HG03045 (cell line): ENCODE data around the gene SH2D7.

Experiments used
- ATAC-seq: cut with Tn5 transposase; IDR thresholded peaks from one replicate; pipeline ENCODE4 v1.9.1; 2021; ENCODE audit warnings: mild to moderate bottlenecking, moderate library complexity; ENCODE audit not compliant: unreplicated experiment

Gene SH2D7

DNA sequence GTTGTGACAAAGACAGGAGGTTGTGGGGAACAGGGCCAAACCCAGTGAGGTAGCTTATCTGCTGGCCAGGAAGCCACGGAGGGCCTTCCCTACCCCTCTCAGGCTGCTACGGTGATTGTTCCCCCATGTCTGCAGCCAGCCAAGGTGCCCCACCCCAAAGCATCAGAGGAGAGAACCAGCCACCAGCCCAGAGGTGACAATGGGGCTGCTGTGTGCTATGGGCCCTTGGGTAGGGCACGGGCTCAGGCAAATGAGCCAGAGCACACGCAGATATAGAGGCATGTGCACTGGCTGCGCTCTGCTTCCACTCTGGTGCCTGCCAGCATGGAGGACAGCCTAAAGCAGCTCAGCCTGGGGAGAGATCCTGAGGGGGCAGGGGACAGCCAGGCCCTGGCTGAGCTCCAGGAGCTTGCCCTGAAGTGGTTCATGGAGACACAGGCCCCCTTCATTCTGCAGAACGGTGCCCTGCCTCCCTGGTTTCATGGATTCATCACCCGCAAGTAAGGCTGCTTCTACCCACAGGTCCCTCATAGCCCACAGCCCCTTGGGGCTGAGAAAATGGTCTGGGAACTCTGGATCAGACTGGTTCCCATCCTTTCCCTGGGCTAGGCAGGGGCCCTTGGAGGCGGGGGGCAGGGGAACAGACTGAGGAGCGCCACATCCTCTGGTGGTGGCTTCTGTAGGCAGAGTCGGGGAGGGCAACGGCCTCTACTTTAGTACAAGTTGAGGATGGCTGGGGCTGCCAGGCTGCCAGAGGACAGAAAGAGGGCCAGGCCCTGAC lies at the start of gene SH2D7:
Gene SH2D7, plus strand, starts transcription at position 301 of the 781 bp plus-strand sequence. Its CDS starts 24 bp downstream, at position 325.
- ATAC-seq = no peak

DNA sequence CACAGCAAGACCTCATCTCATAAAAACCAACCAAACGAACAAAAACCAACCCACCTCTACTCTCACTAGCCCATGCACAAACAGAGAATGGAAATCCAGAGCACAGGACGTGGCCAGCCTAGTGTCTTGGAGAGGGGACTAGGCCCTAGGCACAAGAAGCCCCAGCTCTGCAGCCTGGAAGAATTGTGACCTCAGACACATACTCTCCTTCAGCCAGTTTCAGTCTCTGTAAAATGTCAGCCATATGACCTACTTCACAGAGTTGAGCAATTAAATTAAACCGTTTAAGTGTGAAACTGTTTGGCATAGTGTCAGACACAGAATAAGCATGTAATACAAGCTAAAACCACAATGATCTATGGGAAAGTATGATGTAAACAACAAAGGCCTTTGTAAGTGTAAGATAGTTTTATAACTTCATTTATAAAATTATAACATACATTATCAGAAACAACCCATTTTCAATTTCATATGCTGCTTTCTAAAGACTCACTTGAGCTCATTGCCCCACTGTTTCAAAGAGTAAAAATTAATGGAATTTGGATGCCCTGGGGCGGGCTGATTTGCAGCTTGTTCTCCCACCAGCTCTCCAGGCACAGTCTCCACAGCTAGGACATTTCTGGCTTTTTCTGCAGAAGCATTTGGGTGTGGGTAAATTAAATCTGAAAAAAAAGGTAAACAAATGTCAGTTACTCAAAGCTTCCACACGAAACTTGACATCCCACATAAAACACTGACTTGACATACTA lies 47.8 kb upstream of the SH2D7 start:
- no peak for ATAC-seq

DNA sequence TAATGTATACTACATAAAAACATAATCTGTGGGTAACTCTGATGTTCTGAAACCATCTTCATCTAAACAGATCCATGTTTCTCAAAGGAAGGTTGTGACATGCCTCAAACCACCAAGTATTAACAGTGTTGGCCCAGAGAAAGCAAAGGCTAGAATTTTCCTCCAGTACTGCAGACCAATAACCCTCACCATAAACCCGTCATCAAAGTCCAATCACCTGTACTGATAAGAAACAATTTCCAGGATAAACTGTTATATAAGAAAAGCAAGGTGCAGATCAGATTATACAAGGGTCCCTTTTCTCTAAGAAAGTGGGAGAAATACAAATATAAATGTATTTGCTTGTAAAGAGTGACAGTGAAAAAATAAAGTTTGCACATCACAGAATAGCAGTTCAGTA lies 47.2 kb upstream of the SH2D7 start:
- ATAC-seq = no peak

DNA sequence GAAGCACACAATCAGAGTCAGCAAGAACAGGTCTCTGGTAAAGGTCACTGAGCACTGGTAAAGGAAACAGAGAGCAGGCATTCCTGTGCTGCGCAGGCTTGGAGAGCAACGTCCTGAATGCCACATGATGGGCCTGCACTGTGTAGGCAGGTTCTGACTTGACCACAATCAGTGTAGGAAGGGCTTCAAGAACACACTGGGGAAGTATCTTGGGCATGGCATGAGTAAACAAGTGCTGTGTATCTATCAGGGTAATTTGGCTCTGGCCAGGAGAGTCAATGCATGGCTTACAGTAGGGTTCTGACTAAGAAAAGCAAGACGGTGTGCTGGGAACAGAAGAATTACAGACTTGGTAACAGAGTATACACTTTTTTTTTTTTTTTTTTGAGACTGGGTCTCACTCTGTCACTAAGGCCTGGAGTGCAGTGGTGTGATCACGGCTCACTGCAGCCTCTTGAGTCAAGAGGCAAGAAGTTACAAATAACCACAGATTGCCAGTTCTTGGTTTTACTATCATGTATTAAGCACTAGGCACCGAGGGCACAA lies 45.5 kb upstream of the SH2D7 start:
- ATAC-seq = no peak

DNA sequence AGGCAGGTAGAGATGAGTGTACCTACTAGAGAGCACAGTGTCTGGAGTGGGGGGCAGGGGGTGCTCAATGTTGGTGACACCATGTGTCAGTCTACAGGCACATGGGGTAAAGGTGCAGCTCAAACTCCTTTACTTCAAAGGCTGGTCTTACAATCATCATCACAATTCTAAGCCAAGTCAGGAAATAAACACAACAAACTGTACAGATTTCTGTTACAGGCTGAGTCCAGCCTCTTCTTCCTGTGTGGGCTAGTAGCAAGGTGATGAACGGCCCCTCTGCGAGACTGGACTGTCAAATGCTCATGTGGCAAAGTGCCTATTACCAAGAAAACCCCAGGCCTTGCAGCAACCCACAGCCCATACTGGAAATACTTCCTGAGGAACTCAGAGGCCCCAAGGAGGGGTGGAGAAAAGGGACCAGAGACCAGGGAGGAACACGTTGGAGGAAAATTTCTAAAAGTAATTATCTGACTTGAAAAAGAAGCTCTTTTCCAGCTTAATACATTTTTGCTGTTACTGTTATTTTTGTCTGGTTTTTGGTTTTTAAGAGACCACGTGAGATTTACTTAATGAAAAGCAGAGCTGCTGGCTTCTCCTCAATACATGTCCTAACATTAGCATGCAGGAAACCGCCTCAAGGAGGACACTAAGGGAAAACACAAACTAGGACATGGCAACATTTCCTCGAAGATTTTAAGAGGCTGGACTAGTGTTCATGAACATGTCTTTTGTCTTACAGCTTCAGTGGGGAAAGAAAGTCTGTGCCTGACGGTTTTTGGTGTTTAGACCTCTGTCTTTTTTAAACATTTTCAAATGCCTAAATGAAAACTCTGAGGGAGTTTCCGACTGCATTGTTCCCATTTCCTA lies 44.4 kb upstream of the SH2D7 start:
- no peak for ATAC-seq

DNA sequence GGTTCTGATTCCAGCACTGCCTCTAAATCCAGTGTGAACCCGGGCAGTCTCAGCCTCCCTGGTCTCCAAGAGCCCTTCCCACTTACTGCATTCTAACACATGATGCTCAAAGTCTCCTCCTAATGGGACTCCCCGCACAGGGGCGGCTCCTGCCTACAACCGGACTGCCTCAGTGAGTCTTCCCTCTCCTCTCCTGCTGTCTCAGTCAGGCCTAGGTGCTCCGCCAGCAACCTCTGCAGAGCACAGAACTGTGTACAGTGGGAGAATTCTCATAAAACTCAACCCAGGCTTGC lies 43.8 kb upstream of the SH2D7 start:
- ATAC-seq = no peak

DNA sequence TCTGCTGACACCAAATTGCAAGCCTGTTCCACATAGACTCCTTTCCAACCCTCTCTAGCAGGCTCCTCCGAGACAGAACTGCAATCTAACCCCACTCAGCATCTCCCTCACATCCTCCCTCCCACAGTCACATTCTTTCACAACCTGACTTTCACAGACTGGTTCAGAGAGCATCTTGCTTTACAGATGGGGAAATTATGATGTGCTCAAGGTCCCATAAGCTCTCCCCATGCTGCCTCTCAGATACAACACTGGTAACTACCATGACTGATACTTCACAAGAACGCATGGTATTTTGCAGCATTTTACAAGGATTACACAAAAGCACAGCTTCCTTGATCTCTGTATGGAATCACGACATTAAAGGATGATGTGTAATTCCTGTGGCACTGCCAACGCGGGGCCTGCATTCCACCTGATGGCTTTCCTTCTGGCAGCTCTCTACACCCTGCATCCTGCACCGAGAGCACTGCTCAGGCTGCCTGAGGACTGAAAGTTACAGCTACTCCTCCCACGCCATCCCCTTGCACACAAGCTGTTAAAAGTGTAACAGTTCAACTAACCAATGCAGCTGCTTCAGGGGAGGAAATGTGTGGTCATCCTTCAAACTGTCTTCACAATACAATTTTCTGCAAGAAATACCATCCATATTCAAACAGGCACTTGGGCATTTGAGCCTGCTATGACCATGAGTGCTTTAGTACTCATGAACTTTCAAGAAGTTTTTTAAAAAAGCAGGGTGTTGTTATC lies 42.5 kb upstream of the SH2D7 start:
- ATAC-seq = peak; percentile 75

DNA sequence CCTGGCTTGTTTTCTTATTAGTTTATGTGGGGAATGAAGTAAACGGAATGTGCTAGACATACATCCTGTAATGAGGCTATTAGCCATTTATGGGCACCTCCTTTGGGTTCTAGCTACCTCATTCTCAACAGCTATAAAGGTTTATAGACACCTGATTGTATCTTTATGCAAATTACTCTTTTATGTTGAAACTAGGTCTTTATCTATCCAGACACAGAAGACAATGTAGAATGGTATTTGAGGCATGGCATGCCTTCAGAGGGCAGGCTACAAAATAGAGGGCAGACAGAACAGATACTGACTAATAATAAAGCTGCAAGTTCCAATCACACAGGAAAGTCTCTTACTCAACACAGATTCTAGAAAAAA lies 41.9 kb upstream of the SH2D7 start:
- no peak for ATAC-seq

DNA sequence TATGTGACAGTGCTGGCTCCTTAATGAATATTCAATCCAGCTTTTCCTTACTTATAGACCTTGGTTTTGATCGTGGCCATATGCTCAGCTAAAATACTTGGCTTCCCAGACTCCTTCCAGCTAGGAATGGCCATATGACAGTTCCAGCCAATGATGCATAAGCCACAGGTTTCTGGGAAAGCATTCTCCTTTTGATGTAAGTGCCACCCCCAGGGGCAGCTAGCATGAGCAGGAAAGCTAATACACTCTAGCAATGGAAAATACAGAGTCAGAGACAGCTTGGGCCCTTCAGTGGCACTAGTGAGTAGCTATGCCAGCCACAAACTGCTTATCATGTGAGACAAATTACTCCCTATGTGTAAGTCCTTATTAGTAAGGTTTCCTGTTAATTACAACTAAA lies 41.5 kb upstream of the SH2D7 start:
- ATAC-seq = no peak

DNA sequence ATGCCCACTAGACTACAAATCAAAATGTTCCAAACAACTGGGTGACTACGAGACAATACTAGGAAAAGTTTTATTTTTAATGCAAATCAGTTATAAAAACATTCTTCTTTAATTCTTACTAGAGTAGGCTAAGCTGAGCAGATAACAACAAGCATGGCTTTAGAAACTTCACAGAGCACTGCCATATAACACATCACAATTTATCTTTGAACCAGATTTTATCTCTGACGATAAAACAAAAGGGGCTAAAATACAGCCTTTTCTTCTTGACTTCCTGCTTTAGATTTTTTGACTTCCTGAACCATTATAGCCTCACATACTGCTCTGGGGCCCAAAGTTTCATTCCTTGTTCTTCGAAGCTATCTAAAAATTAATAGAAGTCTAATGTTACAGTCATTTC lies 40.8 kb upstream of the SH2D7 start:
- no peak for ATAC-seq

DNA sequence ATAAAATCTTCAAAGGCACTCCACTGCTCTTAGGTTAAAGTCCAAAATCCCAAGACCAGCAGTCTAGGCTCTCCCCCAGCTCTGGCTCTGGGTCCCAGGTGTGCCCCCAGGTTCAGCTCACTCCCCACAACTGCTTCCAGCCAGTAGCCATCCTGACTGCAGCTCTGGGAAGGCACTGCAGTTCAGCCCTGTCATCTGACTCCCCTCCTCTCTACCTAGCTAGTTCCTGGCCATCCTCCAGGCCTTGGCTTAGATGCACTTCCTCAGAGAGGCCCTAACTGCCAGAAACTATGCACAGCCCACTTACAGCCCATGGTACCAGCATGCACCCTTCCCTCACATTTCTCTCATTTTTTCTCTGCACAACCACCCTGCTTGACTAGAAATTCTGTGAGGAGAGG lies 40.4 kb upstream of the SH2D7 start:
- no peak for ATAC-seq

DNA sequence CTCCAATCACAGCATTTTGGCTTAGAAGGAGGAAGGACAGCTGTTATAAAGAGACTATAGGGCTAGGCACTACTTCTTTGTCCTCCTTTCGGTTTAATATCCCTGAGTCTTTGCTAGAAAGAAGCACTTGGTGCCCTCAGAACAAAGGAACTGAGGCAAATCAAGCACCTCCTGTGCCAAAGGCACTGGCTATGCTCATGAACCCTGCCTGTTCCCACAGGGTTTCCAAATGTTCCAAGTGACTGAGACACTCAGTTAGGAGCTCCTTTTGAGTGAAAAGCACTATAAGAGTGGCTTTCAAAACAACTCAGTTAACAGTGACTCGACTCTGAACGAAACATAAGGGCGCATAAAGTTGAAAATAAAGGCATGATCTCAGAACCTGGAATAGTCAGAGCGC lies 39.8 kb upstream of the SH2D7 start:
- no peak for ATAC-seq

DNA sequence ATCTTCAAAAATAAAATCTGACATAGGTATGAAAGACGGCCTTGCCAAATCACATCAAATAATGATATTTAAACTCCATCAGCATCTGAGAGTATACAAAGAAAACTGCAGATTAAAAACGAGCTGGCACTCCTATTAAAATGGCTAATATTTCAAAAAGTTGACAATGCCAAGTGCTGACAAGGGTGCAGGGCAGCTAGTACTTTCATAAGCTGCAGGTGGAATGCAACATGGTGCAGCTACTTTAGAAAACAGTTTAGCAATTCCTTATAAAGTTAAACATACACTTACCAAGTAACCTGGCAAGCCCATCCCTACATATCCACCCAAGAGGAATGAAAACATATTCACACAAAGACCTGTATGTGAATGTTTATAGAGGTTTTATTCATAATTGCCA lies 37.8 kb upstream of the SH2D7 start:
- no peak for ATAC-seq

DNA sequence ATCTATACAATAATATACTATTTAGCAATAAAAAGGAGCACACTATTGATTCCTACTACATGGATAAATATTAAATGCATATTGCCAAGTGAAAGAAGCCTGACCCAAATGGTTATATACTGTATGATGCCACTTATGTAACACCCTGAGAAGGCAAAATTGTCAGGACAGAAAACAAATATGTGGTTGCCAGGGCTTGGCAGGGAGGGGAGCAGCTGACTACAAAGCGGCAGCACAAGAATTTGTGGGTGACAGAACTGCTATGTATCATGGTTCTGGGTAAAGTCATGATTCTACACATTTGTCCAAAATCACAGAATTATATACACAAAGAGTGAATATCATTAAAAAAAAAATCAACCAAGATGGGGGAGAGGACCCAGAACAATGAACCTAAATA lies 37.4 kb upstream of the SH2D7 start:
- no peak for ATAC-seq

DNA sequence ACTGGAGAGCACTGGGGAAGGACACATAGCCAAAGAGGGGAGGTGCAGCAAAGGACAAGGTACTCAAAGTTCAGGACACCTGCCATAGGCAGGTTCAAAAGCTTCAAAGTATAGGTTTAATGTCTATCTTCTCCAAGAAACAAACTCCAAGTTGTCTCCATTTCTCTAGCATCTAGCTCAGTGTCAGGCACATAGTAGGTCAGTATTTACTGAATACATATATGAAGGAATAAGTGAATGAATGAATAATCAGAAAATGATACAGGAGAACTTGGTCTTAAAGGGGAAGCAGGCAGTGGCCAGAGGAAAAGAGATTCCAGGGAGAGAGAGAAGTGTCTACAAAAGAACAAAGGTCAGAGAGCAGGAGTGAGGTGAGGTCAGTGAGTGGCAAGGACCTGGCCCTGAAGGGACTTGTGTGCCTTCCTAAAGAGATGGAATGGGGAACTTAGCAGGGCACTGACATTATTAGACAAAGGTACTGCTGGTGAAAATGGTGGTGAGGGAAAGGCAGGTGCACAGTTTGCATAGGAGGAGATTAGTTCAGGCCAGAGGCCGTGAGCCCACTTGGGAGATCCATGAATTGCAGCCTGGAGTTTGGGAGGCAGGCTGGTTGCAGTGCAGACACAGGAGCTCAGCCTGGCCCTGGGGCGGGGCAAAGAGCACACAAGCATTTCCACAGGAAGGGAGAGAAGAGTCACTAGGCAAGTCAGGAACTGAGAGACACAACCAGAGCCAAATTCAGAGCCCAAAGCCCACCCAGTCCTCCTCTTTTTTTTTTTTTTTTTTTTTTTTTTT lies 36.2 kb upstream of the SH2D7 start:
- no peak for ATAC-seq

DNA sequence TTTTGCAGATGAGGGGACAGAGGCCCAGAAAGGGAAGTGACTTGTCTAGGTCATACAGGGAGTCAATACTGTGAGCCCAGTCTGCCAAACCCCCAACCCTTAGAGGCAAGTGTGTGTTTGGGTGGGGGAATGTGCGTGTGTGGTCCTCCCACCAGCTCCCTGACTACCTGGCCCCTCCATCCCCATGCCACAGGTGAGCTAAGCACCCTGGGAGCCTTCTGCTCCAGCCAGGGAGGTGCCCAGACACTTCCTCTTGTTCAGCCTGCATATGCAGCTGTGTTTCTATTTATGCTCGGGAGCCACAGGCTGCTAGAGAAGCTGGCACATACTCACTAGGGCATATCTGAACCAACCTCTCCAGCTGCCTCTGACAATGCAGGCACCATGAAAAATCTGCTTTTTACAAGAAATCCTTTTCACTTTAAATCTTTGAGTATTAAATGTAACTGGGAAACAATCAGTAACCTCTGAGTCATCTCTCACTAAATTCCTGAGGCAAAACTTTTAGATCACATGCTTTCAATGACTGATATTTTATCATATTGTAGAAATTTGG lies 35.6 kb upstream of the SH2D7 start:
- ATAC-seq = no peak

DNA sequence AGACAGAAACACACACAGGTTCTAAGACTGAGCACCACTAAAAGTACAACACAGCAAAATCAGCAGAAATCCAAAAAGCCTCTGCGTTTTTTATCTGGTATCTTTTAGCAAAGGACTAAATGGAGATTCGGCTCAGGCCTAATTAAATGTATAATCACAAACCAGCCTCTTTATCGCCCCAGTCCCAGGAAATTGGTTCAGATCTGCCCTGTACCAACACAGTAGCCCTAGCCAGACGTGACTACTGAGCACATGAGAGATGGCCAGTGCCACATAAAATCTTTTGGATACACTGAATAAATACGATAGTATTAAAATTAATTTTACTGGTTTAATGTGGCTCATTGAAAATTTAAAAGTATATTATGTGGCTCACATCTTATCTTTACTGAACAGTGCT lies 34.6 kb upstream of the SH2D7 start:
- ATAC-seq = no peak

DNA sequence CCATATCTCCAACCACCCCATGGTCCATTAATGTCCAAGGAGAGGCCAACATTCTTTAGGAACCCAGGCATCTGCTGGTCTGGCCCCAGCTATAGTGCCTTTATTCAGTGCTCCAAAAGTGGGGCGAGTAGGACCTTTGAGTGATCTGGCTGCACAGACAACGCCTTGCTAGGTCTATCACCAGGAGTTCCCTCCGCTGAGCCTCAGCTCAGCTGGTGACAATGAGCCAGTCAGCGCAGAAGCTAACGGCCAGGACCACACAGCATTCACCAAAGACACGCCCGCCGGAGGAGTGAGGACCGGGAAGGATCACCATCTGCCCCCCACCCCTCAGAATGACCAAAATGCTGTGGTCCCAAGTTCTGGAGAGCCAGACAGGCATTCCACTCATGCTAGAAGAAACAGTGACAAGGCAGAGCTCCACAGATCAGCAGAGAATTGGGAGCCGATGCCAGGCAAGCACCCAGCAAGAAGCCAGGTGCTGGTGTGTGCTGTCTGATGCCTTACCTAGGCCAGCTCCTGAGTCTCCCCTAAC lies 33.9 kb upstream of the SH2D7 start:
- no peak for ATAC-seq

DNA sequence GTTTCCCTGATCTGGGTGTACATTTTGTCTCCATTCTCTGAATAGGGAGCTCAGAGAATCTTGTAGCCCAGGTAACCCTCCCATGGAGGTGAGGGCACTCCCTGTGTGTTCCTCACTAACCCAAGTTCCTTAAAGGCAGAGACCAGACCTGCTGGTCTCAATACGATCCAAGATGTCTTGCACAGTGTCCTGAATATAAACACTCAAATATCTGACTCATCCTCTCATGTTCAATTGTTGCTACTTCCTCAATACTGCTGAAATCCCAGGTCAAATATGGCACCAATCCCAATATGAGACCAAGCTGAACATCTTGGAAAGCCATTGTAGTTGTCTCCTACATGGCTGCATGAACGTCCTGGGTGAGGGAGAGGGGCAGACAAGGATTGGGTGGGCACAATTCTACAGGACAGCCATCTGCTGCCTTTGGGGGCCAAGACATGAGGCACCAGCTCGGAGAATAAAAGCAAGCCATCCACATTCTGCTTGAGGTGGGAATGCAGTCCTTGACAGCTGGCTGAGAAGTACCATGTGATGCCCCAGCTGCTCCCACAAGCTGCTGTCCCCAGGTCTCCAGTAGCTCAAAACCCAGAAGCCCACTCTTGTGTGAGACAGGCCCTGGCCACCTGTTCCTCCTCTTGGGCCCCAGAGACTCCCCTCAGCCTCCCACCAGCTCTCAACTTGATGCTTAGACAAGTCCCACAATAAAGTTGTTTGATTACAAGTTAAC lies 33.1 kb upstream of the SH2D7 start:
- ATAC-seq = no peak
